GM19099 (cell line): Measurements from ENCODE around the gene JTB.

Source experiments
- POLR2A ChIP-seq: IDR thresholded peaks from 3 replicates; pipeline ENCODE4 v1.6.1; 2011; ENCODE audit warnings: low read depth; ENCODE audit not compliant: insufficient read length; ENCODE audit errors: extremely low read depth

JTB gene

DNA sequence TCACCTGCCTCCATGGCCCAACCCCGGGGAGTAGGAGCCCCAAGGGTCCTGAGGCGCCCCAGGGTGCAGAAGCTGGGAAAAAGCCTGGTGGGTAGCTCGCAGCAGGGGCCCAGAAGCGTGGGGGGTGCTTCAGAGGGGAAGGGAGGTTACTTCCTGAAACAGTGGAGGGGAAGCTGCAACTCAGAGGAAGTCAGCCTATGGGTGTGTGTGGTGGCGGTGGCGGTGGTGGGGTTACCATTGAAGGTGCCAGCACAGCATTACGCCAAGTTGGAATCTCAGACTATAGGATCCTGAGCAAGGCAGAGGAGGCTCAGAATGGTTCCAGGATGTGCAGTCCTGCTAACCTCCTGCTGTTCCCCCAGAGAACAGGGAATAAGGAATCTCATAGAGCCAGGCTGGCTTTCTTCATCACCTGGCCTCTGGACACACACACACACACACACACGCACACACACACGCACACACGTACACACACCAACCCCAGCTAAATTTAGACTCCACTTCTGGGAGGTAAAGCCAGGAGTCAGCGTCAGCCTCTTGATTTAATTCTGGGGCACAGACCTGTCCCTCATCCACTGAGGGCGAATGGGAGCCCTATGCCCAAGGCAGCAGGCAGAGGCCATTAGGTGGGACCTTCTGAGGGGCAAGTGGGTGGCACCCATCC lies 32.2 kb downstream of the JTB start:
- TF ChIP-seq POLR2A: peak; percentile 62

DNA sequence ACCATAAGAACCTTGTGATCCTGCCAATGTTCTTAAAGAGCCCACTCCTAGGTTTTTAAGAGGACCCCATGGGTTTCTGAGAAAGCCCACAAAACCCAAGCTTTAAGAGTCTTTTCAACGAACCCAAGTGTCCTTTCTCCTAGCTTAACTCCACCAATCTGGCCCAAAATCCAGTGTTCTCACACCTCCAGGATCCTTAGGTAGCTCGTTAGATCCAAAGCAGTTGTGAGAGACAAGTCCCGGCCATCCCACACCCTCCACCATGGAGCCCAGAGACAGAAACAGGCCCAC lies 32.7 kb downstream of the JTB start:
- no peak for TF ChIP-seq POLR2A

DNA sequence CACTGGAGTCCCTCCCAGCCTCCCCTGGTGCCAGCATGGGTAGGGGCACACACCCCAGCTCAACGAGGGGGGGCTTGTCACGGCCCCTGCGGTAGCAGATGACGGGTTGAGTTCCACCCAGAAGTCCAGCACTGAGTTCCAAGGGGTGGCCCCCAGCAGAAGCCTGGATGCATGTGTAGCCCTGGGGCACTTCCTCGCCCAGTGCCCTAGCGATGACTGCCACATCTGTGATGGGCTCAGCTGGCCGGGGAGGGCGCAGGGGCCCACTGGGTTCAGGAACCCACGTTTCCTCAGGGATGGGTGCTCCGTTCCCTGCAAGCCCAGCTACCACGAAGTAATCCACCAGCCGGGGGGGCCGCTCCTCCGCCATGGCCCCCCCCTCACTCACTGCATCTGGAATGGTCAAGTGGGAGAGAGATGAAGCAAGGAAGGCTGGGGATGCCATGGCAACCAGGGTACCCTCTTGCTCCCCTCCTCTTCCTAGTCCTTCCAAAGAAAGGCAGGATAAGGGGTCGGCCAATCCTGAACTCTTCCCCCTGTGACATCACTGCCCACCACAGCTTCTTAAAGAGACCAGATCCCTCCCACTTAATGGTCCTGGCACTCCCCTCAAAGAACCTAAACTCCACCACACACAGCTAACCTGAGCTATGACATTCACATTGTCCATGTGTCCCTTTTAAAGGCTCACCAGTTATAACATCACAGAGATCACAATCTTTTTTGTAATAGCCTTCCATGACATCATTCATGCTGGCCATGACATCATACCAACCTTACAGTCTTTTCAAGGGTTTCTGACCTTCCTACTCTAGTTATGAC lies 33.3 kb downstream of the JTB start:
- TF ChIP-seq POLR2A: no peak

DNA sequence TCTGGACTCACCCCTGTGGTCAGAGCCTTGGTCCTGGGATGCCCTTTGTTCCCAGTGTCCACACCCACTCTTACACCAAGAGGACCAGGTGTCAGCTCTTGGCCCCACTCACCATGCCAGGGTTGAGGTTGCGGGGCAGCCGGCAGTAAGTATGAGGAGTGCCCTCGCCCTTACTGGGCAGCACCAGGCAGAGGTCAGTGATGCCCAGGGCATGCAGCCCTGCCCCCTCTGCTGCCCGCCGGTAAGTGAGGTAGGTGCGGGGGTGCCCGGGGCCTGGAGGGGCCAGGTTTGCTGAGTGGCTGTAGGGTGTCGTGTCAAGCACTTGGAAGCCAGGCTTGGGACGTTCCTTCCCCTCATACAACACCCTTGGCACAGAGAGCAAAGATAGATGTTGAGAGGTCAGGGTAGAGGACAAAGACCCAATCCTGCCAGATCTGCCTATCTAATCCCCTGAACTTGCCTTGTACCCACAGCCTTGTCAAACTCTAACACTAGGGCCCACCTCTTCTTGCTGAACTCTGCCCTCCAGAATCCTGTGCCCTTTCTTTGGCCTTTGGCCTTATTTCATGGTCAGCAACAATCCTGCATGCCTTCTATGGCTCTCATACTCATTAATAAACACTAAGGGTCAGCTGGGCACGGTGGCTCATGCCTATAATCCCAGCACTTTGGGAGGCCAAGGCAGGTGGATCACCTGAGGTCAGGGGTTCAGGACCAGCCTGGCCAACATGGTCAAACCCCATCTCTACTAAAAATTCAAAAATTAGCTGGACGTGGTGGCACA lies 34.5 kb downstream of the JTB start:
- TF ChIP-seq POLR2A: no peak

DNA sequence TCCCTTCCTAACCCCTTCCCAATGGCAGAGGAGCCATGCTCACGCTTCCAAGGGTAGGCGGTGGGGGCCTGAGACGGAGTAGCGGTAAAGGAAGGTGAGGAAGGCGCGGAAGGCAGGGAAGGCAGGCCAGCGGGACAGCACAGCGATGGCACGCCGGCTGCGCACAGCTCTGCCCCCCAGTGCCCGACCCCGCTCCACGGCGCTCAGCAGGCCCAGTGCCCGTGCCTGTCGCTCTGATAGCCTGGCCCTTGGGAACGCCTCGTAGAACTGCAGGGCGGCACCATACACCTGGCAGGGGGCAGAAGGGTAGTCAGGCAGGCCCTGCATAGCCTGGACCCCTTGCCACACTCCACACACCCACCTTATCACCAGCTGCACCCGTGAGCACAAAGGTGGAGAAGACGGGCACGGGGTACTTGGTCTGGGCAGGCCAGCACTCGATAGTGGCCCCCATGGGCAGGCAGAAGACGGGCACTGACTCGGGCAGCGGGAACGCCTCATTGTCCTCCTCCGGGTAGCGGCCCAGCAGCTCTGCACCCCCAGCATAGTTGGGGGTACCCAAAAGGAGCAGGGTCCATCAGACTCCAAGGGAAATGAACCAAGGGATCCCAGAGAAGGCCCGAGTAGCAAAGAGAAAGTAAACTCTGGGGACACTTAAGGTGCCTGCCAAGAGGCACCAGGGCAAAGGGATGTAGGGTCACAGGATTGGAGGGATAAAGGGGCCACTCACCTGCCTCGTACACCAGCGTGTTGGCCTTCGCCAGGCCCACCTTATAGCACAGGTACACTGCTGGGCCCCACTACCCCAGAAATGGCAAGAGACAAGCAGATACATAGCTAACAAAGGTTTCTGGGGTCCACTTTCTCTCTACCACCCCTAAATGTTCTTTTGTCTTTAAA lies 35.4 kb downstream of the JTB start:
- no peak for TF ChIP-seq POLR2A

DNA sequence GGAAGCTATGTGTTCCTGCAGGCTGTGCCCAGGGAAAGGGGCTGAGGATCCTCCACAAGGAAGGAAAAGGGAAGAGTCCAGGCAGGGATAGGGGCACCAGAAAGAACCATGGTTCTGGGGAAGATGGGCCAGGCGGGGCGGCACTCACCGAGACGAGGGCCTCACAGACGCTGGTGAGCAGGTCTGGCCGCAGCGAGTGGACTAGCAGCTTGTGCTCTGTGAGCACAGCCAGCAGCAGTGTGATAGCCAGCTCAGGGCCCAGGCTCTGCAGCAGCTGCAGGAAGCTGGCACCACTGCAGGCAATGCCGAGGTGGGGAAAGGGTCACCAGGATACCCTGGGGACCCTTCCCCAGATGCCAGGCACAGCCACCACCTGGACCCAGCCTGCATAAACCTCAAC lies 36.7 kb downstream of the JTB start:
- no peak for TF ChIP-seq POLR2A

DNA sequence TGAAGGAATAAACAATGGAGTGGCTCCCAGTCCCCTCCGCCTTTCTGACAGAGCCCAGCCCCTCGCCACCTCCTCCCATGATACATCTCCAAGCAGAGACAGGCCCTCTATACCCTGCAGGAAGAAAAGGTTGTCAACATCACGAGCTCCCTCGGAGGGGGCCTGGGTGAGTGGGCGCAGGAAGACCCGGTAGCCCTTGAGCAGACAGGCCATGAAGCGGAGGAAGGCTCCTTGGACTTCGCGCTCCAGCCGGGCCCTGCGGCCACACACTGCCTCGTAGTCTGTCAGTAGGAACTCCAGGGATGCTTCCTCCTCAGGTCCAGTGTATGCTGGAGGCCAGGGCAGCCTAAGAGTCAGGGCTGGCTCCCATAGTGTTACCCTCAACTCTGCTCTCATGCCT lies 38.0 kb downstream of the JTB start:
- no peak for TF ChIP-seq POLR2A

DNA sequence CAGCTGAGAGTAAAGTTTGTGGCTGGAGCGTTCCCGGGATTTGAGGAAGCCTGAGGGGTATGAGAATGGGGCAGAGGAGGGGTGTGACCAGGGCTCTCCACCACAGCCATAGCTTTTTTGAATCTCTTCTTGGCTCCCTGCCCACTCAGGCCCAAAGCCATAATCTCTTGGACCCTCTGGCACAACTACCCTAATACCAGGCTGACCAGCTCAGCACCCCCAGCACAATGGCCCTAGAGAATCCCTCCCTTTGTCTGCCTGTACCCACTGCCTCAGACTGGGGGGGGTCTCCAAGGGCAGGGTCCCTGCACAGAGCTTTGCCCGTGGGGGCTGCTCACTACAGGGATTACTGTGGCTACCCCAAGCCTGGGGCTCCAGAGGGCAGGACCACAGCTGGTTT lies 38.5 kb downstream of the JTB start:
- TF ChIP-seq POLR2A: no peak

DNA sequence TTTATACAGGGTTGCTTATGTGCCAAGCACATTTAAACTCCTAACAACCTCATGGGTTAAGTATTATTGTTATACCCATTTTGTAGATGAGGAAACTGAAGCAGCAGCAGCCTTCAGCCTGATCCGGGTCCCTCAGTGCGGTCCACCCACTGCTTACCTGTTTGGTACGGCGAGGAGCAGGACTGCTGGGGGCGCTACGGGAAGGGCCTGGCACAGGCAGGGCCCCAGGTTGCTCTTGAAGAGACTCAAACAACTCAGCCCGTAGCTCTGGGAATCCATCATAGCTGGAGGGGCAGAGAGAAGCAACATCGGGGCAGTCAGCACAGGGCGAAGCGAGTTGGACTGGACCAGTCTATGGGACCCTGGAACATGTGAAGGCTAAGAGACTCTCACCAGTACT lies 40.1 kb downstream of the JTB start:
- no peak for TF ChIP-seq POLR2A

DNA sequence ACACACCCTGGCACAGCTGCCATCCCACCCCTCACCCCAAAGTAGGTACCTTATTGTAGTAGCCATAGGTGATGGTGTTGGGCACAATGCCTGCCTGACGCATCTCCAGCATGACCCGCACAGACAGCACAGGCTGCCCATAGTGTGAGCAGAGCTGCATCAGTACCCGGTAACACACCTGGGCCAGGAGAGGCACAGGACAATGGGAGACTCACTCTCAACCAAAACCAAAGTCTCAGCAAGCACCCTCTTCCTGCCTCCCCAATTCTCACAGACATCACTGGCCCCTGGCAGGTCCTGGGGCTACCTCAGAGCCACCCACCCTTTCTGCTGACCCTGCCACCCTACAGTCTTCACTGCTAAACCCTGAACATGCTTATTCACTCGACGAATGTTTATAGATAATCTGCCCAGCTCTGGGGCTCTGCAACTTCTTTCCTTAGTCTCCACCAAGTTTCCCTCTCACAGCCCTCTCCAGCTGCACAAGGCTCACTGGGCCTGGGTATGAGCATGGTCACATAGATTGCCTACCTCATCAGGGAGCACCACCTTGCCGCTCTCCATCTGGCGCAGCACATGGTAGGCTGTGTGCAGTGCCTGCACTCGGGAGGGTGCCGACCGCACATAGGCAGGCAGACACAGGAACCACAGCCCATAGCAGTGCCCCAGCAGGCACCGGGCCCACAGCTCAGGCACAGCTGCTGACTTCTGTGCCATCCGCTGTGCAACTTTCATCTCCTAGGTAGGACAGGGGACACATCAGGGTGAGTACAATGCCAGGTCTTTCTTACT lies 41.3 kb downstream of the JTB start:
- TF ChIP-seq POLR2A: no peak

DNA sequence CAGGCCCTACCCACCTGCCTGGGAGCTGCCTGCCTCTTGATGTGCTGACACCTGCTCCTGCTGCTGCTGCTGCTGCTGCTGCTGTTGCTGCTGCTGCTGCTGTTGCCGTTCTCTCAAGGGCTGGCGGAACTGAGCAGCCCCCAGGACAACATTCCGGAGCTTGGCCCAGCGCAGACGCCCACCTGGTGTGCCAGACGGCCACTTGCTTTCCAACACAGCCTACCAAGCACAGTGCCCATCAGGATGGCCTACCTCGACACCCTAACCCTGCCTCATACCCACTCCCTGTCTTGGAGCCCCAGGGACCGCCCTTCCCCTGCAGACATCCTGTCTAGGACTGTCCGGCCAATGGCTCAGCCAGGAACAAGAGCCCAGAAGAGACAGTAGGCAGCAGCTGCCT lies 42.7 kb downstream of the JTB start:
- TF ChIP-seq POLR2A: no peak

DNA sequence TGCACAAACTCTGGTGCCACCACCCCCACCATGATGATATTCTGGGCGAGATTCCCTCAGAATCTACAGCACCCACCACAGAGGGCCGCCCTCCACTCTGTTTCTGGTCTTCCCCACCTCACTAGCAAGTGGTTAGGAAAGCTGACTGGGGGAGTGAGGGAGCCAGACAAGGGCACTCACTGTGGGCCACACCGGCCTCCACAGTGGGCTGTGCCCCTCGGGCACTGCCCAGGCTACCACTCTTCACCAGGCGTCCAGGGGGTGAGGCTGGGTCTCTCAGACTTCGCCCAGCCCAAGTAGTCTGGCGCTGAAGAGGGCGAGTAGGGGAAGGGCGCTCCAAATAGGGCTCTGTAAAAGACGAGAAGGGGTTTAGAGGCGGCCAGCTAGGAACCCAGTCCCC lies 43.5 kb downstream of the JTB start:
- no peak for TF ChIP-seq POLR2A

DNA sequence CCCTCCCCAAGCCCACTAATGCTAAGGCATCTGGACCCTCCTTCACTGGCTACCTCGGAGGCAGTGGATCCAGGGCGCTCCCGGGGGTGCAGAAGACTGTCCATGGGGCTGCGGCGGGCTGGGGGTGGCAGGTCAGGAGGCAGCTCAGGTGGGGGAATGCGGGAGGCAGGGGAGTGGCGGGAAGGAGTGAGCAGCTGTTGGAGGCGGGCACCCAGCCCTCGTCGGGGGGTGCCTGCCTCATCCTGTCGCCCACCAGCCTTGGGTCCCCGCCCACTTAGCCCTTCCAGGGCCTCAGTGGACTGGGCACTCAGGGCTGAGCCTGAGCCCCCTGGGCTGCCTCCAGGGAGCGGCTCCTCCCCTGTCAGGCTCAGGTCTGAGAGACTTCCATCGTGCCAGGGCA lies 44.0 kb downstream of the JTB start:
- no peak for TF ChIP-seq POLR2A
